SK-N-SH treated with all-trans-retinoic acid at 6 μM for 48 hours (cell line): ENCODE results near the gene KDELR3.

Experiments used
- ATAC-seq: fragments of 200-7000 bp; cut with Tn5 transposase; 3 replicates; pipeline ENCODE4 v1.9.1; 2020; ENCODE audit warnings: mild to moderate bottlenecking, moderate library complexity
- BACH2 ChIP-seq: fragments of 250-450 bp; sonication (Bioruptor Pico); IDR thresholded peaks from 2 replicates; pipeline ENCODE4 v1.9.0; 2021; ENCODE audit warnings: mild to moderate bottlenecking, borderline replicate concordance
- CREB5 ChIP-seq: fragments of 250-450 bp; sonication (Bioruptor Pico); IDR thresholded peaks from 2 replicates; pipeline ENCODE4 v1.5.1; 2020; ENCODE audit warnings: low read depth, mild to moderate bottlenecking, moderate library complexity
- CSDC2 ChIP-seq: fragments of 250-450 bp; sonication (Bioruptor Pico); IDR thresholded peaks from 2 replicates; pipeline ENCODE4 v1.5.0; 2020; ENCODE audit warnings: mild to moderate bottlenecking, moderate library complexity
- ESRRG ChIP-seq: fragments of 250-450 bp; sonication (Bioruptor Pico); IDR thresholded peaks from 2 replicates; pipeline ENCODE4 v1.6.1; 2021; ENCODE audit warnings: mild to moderate bottlenecking
- GLIS3 ChIP-seq: fragments of 250-450 bp; sonication (Bioruptor Pico); IDR thresholded peaks from 2 replicates; pipeline ENCODE4 v1.5.0; 2020; ENCODE audit warnings: mild to moderate bottlenecking, moderate library complexity
- ISL1 ChIP-seq: fragments of 250-450 bp; sonication (Bioruptor Pico); IDR thresholded peaks from 2 replicates; pipeline ENCODE4 v2.1.2; 2022; ENCODE audit warnings: mild to moderate bottlenecking, moderate library complexity
- OSR1 ChIP-seq: fragments of 250-450 bp; sonication (Bioruptor Pico); IDR thresholded peaks from 2 replicates; pipeline ENCODE4 v1.8.0; 2022; ENCODE audit warnings: moderate library complexity, mild to moderate bottlenecking, inconsistent platforms
- PPARA ChIP-seq: fragments of 250-450 bp; sonication (Bioruptor Pico); IDR thresholded peaks from 2 replicates; pipeline ENCODE4 v1.5.0; 2020; ENCODE audit warnings: mild to moderate bottlenecking, borderline replicate concordance
- RARB ChIP-seq: fragments of 250-450 bp; sonication (Bioruptor Pico); IDR thresholded peaks from 2 replicates; pipeline ENCODE4 v1.8.0; 2021; ENCODE audit warnings: mild to moderate bottlenecking, moderate library complexity
- TCF4 ChIP-seq: fragments of 250-450 bp; sonication (Bioruptor Pico); IDR thresholded peaks from 2 replicates; pipeline ENCODE4 v1.8.0; 2021; ENCODE audit warnings: mild to moderate bottlenecking, moderate library complexity, borderline replicate concordance
- TOX ChIP-seq: fragments of 250-450 bp; sonication (Bioruptor Pico); IDR thresholded peaks from 2 replicates; pipeline ENCODE4 v1.8.0; 2021; ENCODE audit warnings: mild to moderate bottlenecking, moderate library complexity, borderline replicate concordance
- TSHZ2 ChIP-seq: fragments of 250-450 bp; sonication (Bioruptor Pico); IDR thresholded peaks from 2 replicates; pipeline ENCODE4 v1.5.0; 2020; ENCODE audit warnings: mild to moderate bottlenecking, moderate library complexity
- ZFP3 ChIP-seq: fragments of 250-450 bp; sonication (Bioruptor Pico); IDR thresholded peaks from 2 replicates; pipeline ENCODE4 v1.5.0; 2020; ENCODE audit warnings: mild to moderate bottlenecking, moderate library complexity
- ZFP30 ChIP-seq: fragments of 450-650 bp; formaldehyde crosslinking; IDR thresholded peaks from 2 replicates; pipeline ENCODE4 v1.5.0; 2022; ENCODE audit warnings: mild to moderate bottlenecking, moderate library complexity
- ZNF565 ChIP-seq: fragments of 450-650 bp; formaldehyde crosslinking; conservative IDR thresholded peaks from 2 replicates; pipeline ENCODE4 v1.5.0; 2020; ENCODE audit warnings: low read depth, mild to moderate bottlenecking, moderate library complexity
- ZNF70 ChIP-seq: fragments of 450-650 bp; formaldehyde crosslinking; IDR thresholded peaks from 2 replicates; pipeline ENCODE4 v1.5.0; 2020; ENCODE audit warnings: mild to moderate bottlenecking, moderate library complexity
- TF ChIP-seq, protein P1 (sequence below): fragments of 250-450 bp; sonication (Bioruptor Pico); IDR thresholded peaks from 2 replicates; pipeline ENCODE4 v1.8.0; 2021; ENCODE audit warnings: low read depth, mild to moderate bottlenecking, moderate library complexity, borderline replicate concordance
- TF ChIP-seq, protein P2 (sequence below): fragments of 250-450 bp; sonication (Bioruptor Pico); IDR thresholded peaks from 2 replicates; pipeline ENCODE4 v1.8.0; 2020; ENCODE audit warnings: mild to moderate bottlenecking, moderate library complexity, borderline replicate concordance

The KDELR3 gene

GRCh38 chr22:38518620-38519019 is 50.7 kb downstream of the KDELR3 start (continued):
- no peak for TF ChIP-seq TSHZ2 (CRISPR knock-in tag)
- TF ChIP-seq GLIS3 (CRISPR knock-in tag): no peak
- TF ChIP-seq ESRRG (CRISPR knock-in tag): no peak
- TF ChIP-seq ZNF565: no peak
- TF ChIP-seq TCF4: no peak
- TF ChIP-seq PPARA (CRISPR knock-in tag): no peak
- no peak for TF ChIP-seq ZFP3 (CRISPR knock-in tag)
- TF ChIP-seq ISL1: no peak
- TF ChIP-seq, all 23 proteins: peak for 0

GRCh38 chr22:38519453-38520250 is 51.8 kb downstream of the KDELR3 start:
- ATAC-seq: no peak
- no peak for TF ChIP-seq ZFP30 (CRISPR knock-in tag)
- no peak for TF ChIP-seq OSR1 (CRISPR knock-in tag)
- TF ChIP-seq, protein P1, sequence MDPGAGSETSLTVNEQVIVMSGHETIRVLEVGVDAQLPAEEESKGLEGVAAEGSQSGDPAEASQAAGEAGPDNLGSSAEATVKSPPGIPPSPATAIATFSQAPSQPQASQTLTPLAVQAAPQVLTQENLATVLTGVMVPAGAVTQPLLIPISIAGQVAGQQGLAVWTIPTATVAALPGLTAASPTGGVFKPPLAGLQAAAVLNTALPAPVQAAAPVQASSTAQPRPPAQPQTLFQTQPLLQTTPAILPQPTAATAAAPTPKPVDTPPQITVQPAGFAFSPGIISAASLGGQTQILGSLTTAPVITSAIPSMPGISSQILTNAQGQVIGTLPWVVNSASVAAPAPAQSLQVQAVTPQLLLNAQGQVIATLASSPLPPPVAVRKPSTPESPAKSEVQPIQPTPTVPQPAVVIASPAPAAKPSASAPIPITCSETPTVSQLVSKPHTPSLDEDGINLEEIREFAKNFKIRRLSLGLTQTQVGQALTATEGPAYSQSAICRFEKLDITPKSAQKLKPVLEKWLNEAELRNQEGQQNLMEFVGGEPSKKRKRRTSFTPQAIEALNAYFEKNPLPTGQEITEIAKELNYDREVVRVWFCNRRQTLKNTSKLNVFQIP (CRISPR knock-in tag): no peak
- no peak for TF ChIP-seq TSHZ2 (CRISPR knock-in tag)
- no peak for TF ChIP-seq ZNF565
- no peak for TF ChIP-seq CSDC2 (CRISPR knock-in tag)
- TF ChIP-seq GLIS3 (CRISPR knock-in tag): no peak
- no peak for TF ChIP-seq ZNF70
- no peak for TF ChIP-seq PPARA (CRISPR knock-in tag)
- no peak for TF ChIP-seq TCF4
- TF ChIP-seq BACH2 (CRISPR knock-in tag): no peak
- TF ChIP-seq, protein P2, sequence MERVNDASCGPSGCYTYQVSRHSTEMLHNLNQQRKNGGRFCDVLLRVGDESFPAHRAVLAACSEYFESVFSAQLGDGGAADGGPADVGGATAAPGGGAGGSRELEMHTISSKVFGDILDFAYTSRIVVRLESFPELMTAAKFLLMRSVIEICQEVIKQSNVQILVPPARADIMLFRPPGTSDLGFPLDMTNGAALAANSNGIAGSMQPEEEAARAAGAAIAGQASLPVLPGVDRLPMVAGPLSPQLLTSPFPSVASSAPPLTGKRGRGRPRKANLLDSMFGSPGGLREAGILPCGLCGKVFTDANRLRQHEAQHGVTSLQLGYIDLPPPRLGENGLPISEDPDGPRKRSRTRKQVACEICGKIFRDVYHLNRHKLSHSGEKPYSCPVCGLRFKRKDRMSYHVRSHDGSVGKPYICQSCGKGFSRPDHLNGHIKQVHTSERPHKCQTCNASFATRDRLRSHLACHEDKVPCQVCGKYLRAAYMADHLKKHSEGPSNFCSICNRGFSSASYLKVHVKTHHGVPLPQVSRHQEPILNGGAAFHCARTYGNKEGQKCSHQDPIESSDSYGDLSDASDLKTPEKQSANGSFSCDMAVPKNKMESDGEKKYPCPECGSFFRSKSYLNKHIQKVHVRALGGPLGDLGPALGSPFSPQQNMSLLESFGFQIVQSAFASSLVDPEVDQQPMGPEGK (CRISPR knock-in tag): no peak
- no peak for TF ChIP-seq ISL1
- TF ChIP-seq CREB5 (CRISPR knock-in tag): no peak
- TF ChIP-seq TOX: no peak
- no peak for TF ChIP-seq RARB (CRISPR knock-in tag)

- TF ChIP-seq PPARA (CRISPR knock-in tag): no peak
- TF ChIP-seq GLIS3 (CRISPR knock-in tag): no peak
- TF ChIP-seq TSHZ2 (CRISPR knock-in tag): no peak
- no peak for TF ChIP-seq ZFP30 (CRISPR knock-in tag)
- ATAC-seq: no peak
Observed at GRCh38 chr22:38523029-38523428, 55.1 kb downstream of the KDELR3 start.
